ENCODE data around the gene ZNF304.
"Not testable (repeated sequence)": the region's sequence is repeated elsewhere in the genome, so short reads cannot be mapped to it uniquely, and the experiment has no call there.

The ZNF304 gene

GRCh38 chr19:57362419-57362818 is 11.3 kb downstream of the ZNF304 start:
- no peak for DNase-seq (ENCODE audit: low spot score)

GRCh38 chr19:57362997-57363687 is 12.1 kb downstream of the ZNF304 start, which contains the start of the genes TRAPPC2B and ZNF547:
Gene TRAPPC2B (plus strand): TSS chr19:57363551. CDS start chr19:57364834, 1,283 bp downstream.
Gene ZNF547 (plus strand): TSS chr19:57363551. CDS start chr19:57368556, 5,005 bp downstream.
- peak; percentile 90 for DNase-seq (ENCODE audit: low spot score)

GRCh38 chr19:57363688-57364181 is 12.7 kb downstream of the ZNF304 start:
- DNase-seq (ENCODE audit: low spot score), result peak; percentile 40

GRCh38 chr19:57366776-57367175 is 15.7 kb downstream of the ZNF304 start:
- no peak for DNase-seq (ENCODE audit: low spot score)

GRCh38 chr19:57374179-57374578 is 23.1 kb downstream of the ZNF304 start:
- no peak for DNase-seq (ENCODE audit: low spot score)

GRCh38 chr19:57374647-57375046 is 23.6 kb downstream of the ZNF304 start:
- DNase-seq (ENCODE audit: low spot score), result not testable (repeated sequence)

- no peak for DNase-seq (ENCODE audit: low spot score)
Measured at GRCh38 chr19:57376151-57376550, 25.1 kb downstream of the ZNF304 start.

- no peak for DNase-seq (ENCODE audit: low spot score)
Measured at GRCh38 chr19:57377498-57378146, 26.6 kb downstream of the ZNF304 start.

- no peak for DNase-seq (ENCODE audit: low spot score)
Measured at GRCh38 chr19:57380923-57381322, 29.9 kb downstream of the ZNF304 start.

GRCh38 chr19:57382806-57383488 is 31.9 kb downstream of the ZNF304 start:
- no peak for DNase-seq (ENCODE audit: low spot score)

GRCh38 chr19:57389194-57389729 is 38.2 kb downstream of the ZNF304 start:
- DNase-seq (ENCODE audit: low spot score), result no peak

GRCh38 chr19:57389730-57390598 is 38.9 kb downstream of the ZNF304 start, which contains the start of gene ZNF548:
Gene ZNF548 (plus strand): TSS chr19:57389854. CDS start chr19:57390100, 246 bp downstream.
- DNase-seq (ENCODE audit: low spot score), result peak; percentile 93

- DNase-seq (ENCODE audit: low spot score), result no peak
Measured at GRCh38 chr19:57395710-57396109, 44.6 kb downstream of the ZNF304 start.

- DNase-seq (ENCODE audit: low spot score), result no peak
Measured at GRCh38 chr19:57398868-57399267, 47.8 kb downstream of the ZNF304 start.

GRCh38 chr19:57403737-57404563 is 52.9 kb downstream of the ZNF304 start:
- DNase-seq (ENCODE audit: low spot score), result no peak

- DNase-seq (ENCODE audit: low spot score), result peak; percentile 73
Measured at GRCh38 chr19:57406516-57407123, 55.5 kb downstream of the ZNF304 start.
